ENCODE results near the gene PRKCA.

PRKCA gene

GRCh38 chr17:66432996-66433551 lies 130.7 kb downstream of the PRKCA start:
- no peak for TF ChIP-seq NFIC (IDR thresholded peaks at IDR 0.05)
- no peak for TF ChIP-seq CREB1 (IDR thresholded peaks at IDR 0.05; ENCODE audit: low read depth)
- no peak for TF ChIP-seq FOXM1 (IDR thresholded peaks at IDR 0.05; ENCODE audit: borderline replicate concordance, low read depth)
- TF ChIP-seq ZBTB7A (IDR thresholded peaks at IDR 0.05; ENCODE audit: low read depth): no peak
- no peak for TF ChIP-seq MAX (IDR thresholded peaks at IDR 0.05)

- TF ChIP-seq TAF1 (IDR thresholded peaks at IDR 0.05; ENCODE audit: low read depth) (no peak), RAD21 (IDR thresholded peaks at IDR 0.05; ENCODE audit: low read depth) (no peak), TEAD4 (IDR thresholded peaks at IDR 0.05) (no peak), MAX (IDR thresholded peaks at IDR 0.05) (no peak), EP300 (IDR thresholded peaks at IDR 0.05; ENCODE audit: borderline replicate concordance) (no peak)
Measured at GRCh38 chr17:66435182-66435581, 132.8 kb downstream of the PRKCA start.

GRCh38 chr17:66436631-66437030 lies 134.2 kb downstream of the PRKCA start:
- no peak for TF ChIP-seq MAX (IDR thresholded peaks at IDR 0.05)
- TF ChIP-seq YY1 (IDR thresholded peaks at IDR 0.05; ENCODE audit: low read depth): no peak
- no peak for TF ChIP-seq TAF1 (IDR thresholded peaks at IDR 0.05; ENCODE audit: low read depth)
- TF ChIP-seq CREB1 (IDR thresholded peaks at IDR 0.05; ENCODE audit: low read depth): no peak
- no peak for TF ChIP-seq TEAD4 (IDR thresholded peaks at IDR 0.05)
- TF ChIP-seq EGR1 (IDR thresholded peaks at IDR 0.05): no peak
- no peak for TF ChIP-seq ZBTB7A (IDR thresholded peaks at IDR 0.05; ENCODE audit: low read depth)
- TF ChIP-seq CEBPB (IDR thresholded peaks at IDR 0.05): no peak
- no peak for TF ChIP-seq EP300 (IDR thresholded peaks at IDR 0.05; ENCODE audit: borderline replicate concordance)

GRCh38 chr17:66437476-66438026 lies 135.1 kb downstream of the PRKCA start:
- no peak for TF ChIP-seq EGR1 (IDR thresholded peaks at IDR 0.05)
- TF ChIP-seq NFIC (IDR thresholded peaks at IDR 0.05): no peak
- TF ChIP-seq RAD21 (IDR thresholded peaks at IDR 0.05; ENCODE audit: low read depth): no peak
- TF ChIP-seq USF1 (IDR thresholded peaks at IDR 0.05): no peak
- TF ChIP-seq ZBTB7A (IDR thresholded peaks at IDR 0.05; ENCODE audit: low read depth): no peak
- TF ChIP-seq CREB1 (IDR thresholded peaks at IDR 0.05; ENCODE audit: low read depth): no peak
- TF ChIP-seq TAF1 (IDR thresholded peaks at IDR 0.05; ENCODE audit: low read depth): no peak
- TF ChIP-seq FOXM1 (IDR thresholded peaks at IDR 0.05; ENCODE audit: borderline replicate concordance, low read depth): no peak
- TF ChIP-seq TCF12 (IDR thresholded peaks at IDR 0.05; ENCODE audit: low read depth): no peak
- TF ChIP-seq CEBPB (IDR thresholded peaks at IDR 0.05): no peak
- TF ChIP-seq YY1 (IDR thresholded peaks at IDR 0.05; ENCODE audit: low read depth): no peak
- TF ChIP-seq EP300 (IDR thresholded peaks at IDR 0.05; ENCODE audit: borderline replicate concordance): no peak
- TF ChIP-seq TEAD4 (IDR thresholded peaks at IDR 0.05): no peak
- no peak for TF ChIP-seq MAX (IDR thresholded peaks at IDR 0.05)
- no peak for TF ChIP-seq REST (IDR thresholded peaks at IDR 0.05; ENCODE audit: low read depth)

GRCh38 chr17:66438101-66438500 lies 135.7 kb downstream of the PRKCA start:
- TF ChIP-seq RAD21 (IDR thresholded peaks at IDR 0.05; ENCODE audit: low read depth): no peak
- no peak for TF ChIP-seq FOXM1 (IDR thresholded peaks at IDR 0.05; ENCODE audit: borderline replicate concordance, low read depth)
- TF ChIP-seq MAX (IDR thresholded peaks at IDR 0.05): no peak
- TF ChIP-seq YY1 (IDR thresholded peaks at IDR 0.05; ENCODE audit: low read depth): no peak
- TF ChIP-seq REST (IDR thresholded peaks at IDR 0.05; ENCODE audit: low read depth): no peak
- no peak for TF ChIP-seq TCF12 (IDR thresholded peaks at IDR 0.05; ENCODE audit: low read depth)
- no peak for TF ChIP-seq USF1 (IDR thresholded peaks at IDR 0.05)
- TF ChIP-seq ZBTB7A (IDR thresholded peaks at IDR 0.05; ENCODE audit: low read depth): no peak
- TF ChIP-seq TAF1 (IDR thresholded peaks at IDR 0.05; ENCODE audit: low read depth): no peak
- no peak for TF ChIP-seq NFIC (IDR thresholded peaks at IDR 0.05)
- TF ChIP-seq CREB1 (IDR thresholded peaks at IDR 0.05; ENCODE audit: low read depth): no peak
- TF ChIP-seq TEAD4 (IDR thresholded peaks at IDR 0.05): no peak
